Posterior cingulate gyrus (tissue), 11 donors: Measurements from ENCODE around the gene POLR2J2.
"Not testable (repeated sequence)": the region's sequence is repeated elsewhere in the genome, so short reads cannot be mapped to it uniquely, and the experiment has no call there.

Experiments
- DNase-seq, 10 donors: peaks; one replicate each; pipeline versions ENCODE4 v3.0.0 to v3.0.0-alpha.2; 2020 to 2021; ENCODE audit warnings: mixed read lengths in 3 of 10
- intact Hi-C: fragments of 100-400 bp; cut with DNase I; formaldehyde crosslinking; loops from one replicate; pipeline ENCODE4 v1.15.1; 2023

Gene POLR2J2

DNA sequence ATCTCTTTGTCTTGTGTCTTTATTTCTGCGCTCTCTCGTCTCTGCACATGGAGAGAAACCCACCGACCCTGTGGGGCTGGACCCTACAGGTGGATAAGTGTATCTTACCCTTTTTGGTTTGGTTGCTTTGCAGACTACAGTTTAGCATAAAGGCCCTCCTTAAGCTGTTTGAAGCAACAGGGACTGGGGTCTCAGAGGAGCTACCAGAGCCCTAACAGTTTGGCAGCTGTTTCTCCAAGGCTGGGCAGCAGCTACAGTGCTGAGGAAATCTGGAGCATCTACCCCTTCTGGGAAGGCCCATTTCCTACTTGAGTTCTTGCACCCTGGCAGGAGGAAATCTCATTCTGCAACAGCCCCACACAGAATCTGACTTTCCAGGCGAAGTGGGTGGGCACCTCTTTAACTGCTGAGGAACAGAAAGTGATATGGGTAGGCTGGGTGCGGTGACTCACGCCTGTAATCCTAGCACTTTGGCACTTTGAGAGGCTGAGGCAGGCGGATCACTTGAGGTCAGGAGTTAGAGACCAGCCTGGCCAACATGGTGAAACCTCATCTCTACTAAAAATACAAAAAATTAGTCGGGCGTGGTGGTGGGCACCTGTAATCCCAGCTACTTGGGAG lies 2.1 kb upstream of the POLR2J2 start:
- intact Hi-C loops, DNase-seq: not testable (repeated sequence)

DNA sequence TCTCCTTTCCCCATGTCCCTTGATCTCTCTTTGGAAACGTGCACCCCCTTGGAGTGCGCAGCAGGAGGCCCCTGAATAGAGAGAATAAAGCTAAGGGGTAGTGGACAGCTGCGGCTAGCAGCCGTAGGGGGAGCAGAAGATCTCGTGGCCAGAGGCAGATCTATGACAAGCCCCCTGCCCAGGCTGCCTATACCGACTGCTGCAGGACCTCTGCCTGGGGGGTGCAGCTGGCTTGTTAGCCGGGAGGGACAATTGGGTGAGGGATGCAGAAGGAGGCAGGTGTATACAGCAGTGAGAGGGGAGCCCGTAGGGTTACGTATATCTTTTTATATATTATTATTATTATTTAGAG lies 469 bp upstream of the POLR2J2 start:
- intact Hi-C loops, DNase-seq: not testable (repeated sequence)

DNA sequence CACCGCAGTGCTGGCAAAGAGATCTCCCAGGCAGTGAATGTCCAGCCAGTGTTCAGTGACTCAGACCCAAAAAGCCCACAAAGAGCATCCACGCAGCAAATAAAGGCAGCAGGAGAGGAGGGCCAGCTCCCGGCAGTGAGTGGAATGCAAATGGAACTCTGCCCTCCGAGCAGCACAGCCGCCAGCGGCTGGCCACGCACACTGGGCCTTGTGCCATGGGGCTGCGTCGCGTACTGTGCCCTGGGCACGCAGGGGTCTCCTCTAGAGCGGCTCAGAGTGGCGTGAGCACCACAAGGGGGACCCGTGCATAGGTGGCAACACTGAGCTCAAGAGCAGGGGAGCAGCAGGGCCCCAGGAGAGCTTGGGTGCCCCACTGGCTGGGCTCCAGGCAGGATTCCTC lies 3.9 kb downstream of the POLR2J2 start:
- DNase-seq, result peak in 6 of 10 donors; percentile 7 to 82 (median 56)
- intact Hi-C loops, result not testable (repeated sequence)

DNA sequence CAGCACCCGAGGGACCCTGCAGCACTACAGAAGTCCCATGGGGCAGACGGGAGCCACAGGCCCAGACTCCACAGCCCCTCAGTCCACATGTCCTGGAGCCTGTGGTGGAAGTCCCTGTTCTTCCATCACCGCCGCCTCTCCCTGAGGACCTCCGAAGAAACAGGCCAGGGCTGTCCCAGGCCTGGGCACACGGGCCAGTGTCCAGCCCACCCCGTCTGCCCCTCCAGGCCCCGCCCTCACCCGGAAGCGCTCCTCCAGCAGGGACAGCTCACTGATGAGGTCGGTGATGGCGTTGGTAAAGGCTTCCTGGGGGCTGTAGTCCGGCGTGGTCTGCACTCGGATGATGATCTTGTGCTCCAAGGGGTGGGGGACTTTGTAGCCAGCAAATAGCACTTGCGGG lies 4.6 kb downstream of the POLR2J2 start:
- DNase-seq, intact Hi-C loops: not testable (repeated sequence)

DNA sequence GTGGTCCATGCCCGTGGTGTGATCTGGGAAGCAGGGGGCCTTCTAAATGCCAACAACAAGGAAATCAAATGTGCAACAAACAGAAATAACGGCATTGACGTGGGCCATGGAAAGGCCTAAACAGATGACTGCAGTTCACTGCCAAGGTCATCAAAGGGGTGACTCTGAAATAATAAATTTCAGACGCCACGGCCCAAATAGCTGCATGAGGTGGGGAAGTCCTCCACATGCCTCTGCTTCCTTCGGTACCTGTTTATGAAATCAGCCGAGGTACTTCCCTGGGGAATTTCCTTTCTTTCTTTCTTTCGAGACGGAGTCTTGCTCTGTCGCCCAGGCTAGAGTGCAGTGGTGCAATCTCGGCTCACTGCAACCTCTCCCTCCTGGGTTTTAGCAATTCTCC lies 6.7 kb downstream of the POLR2J2 start:
- intact Hi-C loops, result not testable (repeated sequence)
- peak in 1 of 10 donors; percentile 17 for DNase-seq

DNA sequence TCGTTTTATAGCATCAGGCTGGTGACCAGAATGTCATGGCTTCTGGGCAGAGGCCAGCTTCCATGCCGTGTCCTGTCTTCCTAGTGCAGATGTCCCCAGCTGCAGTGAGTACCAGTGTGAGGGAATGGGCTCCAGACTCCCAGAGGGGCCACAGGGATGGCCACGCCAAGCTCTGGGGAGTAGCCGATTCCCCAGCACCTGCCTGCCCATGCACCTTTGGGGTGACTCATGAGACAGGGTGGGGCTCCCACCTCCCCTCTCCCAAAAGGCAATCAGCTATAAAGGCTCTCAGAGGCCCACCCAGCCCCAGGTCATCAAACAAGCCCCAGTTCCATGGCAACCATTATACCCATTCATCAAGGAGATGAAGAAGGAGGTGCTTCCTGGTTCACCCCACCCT lies 21.5 kb downstream of the POLR2J2 start, which contains the start of gene SPDYE2B:
TSS of gene SPDYE2B (plus strand) at position 396 of the 400 bp plus-strand sequence. CDS start 2,030 bp downstream, outside the sequence.
- DNase-seq, intact Hi-C loops: not testable (repeated sequence)

DNA sequence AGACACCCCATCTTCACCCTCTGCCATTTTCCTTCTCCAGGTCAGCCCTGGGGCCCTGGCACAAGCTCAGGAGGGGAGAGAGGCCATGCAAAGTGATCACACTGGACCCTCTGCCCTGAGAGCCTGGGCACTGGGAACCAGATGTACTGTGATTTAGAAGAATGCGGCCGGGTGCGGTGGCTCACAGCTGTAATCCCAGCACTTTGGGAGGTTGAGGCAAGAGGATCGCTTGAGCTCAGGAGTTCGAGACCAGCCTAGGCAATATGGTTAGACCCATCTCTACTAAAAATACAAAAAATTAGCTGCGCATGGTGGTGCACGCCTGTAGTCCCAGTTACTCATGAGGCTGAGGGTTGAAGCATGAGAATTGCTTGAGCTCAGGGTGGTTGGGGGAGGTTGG lies 23.6 kb downstream of the POLR2J2 start:
- peak in 2 of 10 donors; percentile 25 to 62 for DNase-seq

DNA sequence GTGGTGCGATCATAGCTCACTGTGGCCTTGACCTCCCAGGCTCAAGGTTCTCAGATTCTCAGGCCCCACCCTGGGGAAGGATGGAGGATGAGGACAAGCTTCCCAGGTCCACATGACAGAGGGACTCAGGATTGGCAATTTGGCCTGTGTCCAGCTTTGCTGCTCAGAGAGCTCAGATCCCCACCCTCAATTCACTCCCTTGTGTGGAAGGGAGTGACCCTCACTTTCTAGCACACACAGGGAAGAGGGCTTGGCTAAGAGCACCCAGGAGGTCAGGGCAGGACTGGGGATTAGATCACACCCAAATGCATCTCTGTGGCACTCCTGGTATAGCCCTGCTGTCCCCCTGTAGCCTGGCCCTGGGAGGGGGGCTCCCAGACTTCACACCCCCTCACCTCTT lies 28.1 kb downstream of the POLR2J2 start:
- DNase-seq, intact Hi-C loops: not testable (repeated sequence)

More for the DNA sequence above, 23.6 kb downstream of the POLR2J2 start:
- intact Hi-C loops, result not testable (repeated sequence)

DNA sequence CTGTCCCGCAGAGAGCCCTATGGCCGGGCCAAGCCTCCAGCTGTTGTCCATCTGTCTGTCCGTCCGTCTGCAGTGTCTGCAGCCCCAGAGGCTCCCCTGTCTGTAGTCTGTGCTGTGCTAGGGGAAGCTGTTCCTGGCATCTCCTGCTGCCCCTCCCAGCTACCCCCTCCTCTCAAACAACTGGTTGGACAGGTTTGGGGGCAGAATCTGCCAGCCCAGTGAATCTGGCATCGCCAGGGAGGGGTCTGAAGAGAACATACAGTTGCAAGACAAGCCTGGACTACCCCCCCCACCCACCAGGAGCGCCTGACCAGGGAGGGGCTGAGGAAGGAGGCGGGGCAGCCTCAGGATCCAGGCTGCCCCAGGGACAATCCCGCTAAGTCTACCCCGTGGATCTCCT lies 28.8 kb downstream of the POLR2J2 start, which contains the start of gene UPK3BL1:
TSS of gene UPK3BL1 (minus strand) at position 101 of the 400 bp plus-strand sequence. CDS start at position 51, 50 bp downstream.
- intact Hi-C loops, DNase-seq: not testable (repeated sequence)

DNA sequence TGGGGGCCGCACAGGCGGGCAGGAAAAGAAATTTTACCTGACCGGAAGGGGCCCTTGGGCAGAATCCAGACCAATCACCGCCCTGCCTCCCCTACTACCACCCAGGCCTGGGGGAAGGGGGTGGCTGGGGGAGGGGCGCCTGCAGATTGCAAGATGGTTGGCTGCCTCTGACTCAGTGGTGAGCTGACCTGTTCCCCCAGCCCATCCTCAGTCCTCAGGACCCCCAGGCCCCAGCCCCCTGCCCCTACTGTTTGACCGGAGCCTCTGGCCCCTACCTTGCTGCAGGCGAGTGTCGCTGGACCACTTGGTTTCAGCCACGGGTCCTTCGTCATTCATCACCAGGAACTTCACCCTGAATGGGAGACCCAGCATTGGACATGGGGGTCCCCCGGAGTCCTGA lies 32.6 kb downstream of the POLR2J2 start:
- intact Hi-C loops, result not testable (repeated sequence)
- DNase-seq, result peak in 3 of 10 donors; percentile 12 to 16 (median 13)

DNA sequence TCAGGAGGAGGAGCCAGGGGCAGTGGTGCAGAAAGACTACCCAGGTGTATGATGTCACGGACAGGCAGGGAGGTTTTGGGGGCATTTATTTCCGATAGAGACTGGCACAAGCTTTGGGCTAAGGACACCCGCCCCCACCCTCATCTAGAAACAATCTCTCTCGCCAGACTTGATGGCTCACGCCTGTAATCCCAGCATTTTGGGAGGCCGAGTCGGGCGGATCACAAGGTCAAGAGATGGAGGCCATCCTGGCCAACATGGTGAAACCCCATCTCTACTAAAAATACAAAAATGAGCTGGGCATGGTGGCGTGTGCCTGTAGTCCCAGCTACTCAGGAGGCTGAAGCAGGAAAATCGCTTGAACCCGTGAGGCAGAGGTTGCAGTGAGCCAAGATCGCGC lies 34.5 kb downstream of the POLR2J2 start:
- peak in 2 of 10 donors; percentile 2 to 18 for DNase-seq
- intact Hi-C loops, result not testable (repeated sequence)

DNA sequence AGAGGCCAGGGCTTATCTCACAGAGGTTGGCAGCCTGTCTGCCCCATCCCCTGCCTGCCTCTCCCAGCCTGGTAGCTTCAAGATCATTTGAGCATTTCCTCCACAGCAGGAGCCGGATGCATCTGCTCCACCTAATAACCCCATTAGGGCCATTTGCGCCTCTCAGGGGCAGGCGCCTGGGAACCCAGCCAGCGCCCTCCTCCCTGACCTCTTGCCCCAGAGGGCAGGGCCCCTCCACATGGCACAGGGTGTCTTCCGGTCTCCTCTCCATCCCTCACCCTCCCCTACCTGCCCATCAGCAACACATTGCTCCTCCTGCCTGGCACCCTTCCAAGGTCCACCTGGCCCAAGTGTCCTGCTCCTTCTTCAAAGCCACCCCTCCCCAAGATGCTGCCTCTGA lies 36.1 kb downstream of the POLR2J2 start:
- intact Hi-C loops, DNase-seq: not testable (repeated sequence)

DNA sequence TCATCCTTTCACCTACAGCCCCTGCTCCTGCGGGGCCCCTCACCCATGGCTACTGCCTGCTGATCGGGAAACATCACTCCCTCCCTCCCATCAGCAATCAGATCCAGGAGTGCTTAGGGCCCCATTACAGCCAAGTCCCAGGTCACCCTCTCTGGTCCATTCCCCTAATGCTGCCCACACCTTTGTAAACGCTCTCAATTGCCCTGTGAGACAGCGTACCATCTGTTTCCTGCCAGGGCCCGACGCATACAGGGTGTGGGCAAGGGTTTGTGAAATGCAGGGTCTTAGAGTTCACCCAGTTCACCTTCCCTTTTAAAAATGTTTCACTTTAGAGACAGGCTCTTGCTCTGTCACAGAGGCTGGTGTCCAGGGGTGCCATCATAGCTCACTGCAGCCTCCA lies 37.2 kb downstream of the POLR2J2 start:
- DNase-seq, result peak in 2 of 10 donors; percentile 18 to 24
- intact Hi-C loops, result not testable (repeated sequence)

DNA sequence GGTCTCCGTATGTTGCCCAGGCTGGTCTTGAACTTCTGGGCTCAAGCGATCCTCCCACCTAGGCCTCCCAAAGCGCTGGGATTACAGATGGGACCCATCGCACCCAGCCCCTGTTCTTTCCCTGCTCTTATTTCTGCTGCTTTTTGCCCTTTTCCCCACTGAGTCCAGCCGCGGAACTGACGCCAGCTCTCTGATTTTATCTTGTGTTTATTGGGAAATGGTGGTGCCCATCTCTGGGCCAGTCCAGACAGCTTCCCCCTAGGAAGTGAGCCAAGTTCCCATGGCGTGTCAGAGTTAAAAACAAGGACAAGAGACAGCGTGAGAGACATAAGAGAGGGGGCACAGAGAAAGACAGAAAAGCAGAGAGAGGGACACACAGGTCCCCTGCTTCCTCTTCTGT lies 40.8 kb downstream of the POLR2J2 start:
- DNase-seq, intact Hi-C loops: not testable (repeated sequence)

DNA sequence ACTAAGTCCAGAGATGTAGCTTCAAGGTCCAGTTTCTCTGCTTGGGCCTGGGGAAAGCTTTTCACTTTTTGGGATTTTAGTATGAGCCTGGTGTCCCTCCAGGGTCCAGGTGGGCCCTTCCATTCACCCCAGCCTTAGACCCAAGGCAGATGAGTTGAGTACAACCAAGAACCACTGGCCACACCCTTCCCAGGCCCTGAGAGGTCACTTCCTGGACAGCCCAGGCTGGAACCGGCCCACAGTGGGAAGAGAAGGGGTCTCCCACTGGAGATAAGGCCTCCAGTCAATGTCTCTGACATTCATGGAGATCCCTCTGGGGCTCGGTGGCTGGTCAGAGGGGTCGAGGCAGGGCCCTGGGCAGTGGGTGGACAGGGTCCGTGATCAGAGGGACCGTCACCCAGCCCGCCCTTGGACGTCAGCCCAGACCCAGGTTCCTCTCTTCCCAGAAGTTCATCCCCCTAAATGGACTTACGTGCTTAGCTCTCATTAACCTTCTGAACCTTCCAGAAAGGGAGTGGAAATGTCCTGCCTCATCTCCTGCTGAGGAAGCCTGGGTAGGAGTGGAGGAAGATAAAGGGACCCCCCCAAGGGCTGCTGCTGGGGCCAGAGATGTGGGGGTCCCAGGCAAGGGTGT lies 44.1 kb downstream of the POLR2J2 start:
- DNase-seq, intact Hi-C loops: not testable (repeated sequence)

DNA sequence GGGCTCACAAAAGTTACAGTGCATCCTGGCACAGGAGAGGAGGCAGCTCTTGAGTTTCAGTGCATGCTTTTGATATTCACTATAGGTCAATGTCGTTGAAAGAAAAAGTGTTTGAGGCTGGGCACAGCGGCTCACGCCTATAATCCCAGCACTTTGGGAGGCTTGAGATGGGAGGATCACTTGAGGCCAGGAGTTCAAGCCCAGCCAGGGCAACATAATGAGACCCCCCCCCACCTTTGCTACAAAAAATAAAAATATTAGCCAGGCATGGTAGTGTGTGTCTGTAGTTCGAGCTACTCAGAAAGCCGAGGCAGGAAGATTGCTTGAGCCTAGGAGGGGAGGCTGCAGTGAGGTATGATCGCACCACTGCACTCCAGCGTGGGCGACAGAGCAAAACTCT lies 53.3 kb downstream of the POLR2J2 start:
- peak in 1 of 10 donors; percentile 29 for DNase-seq
- intact Hi-C loops, result not testable (repeated sequence)

DNA sequence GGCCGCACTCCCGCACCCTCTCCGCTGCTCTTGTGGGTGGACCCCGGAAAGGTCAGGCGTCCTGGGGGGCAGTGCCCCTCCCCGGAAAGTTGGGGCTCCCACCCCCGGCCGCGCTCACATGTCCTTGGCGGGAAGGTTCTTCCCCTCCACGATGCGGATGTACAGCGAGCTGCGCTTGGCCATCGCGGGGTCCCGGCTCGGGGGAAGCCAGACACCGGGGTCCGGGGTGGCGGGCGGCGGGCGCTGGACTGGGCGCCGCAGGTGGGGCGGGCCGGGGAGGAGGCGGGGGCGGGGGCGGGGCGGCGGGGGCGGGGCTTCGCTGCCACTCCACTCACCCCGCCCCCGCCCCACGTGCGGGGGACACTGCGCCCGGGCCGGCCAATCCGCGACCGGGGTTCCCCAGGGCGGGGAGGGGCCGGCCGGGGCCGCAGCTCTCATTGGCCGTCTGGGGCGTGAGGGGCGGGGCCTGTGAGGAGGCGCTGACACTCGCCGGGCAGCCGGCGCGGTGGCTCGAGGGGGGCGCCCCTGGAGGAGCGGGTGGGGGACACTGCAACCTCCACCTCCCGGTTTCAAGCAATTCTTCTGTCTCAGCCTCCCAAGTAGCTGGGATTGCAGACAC lies 54.8 kb downstream of the POLR2J2 start, which contains the start of gene RASA4:
TSS of gene RASA4 (minus strand) at position 250 of the 619 bp plus-strand sequence. CDS start at position 183, 67 bp downstream.
- DNase-seq, result peak in 7 of 10 donors; percentile 28 to 88 (median 65)
- intact Hi-C loops, result not testable (repeated sequence)
